MM.1S (cell line): ENCODE data around the gene PXN.

ENCODE experiments used
- DNase-seq: peaks from one replicate; pipeline ENCODE4 v3.0.0-alpha.2; 2015
- H2AFZ ChIP-seq: fragments of 300-600 bp; sonication (generic); 2 replicates; pipeline ENCODE4 v1.6.0; 2016; ENCODE audit warnings: antibody characterized with exemption, low read length
- H3F3A ChIP-seq: fragments of 300-600 bp; sonication (generic); 2 replicates; pipeline ENCODE4 v1.6.1; 2016; ENCODE audit warnings: mild to moderate bottlenecking, antibody characterized with exemption, low read length, moderate library complexity, mixed read lengths; ENCODE audit not compliant: insufficient read depth
- H3K27ac ChIP-seq: fragments of 300-600 bp; sonication (generic); 2 replicates; pipeline ENCODE4 v1.5.1; 2016; ENCODE audit warnings: mild to moderate bottlenecking, low read length
- H3K27me3 ChIP-seq: fragments of 300-600 bp; sonication (generic); replicated peaks from 2 replicates; pipeline ENCODE4 v1.6.0; 2016; ENCODE audit warnings: low read length; ENCODE audit not compliant: insufficient read depth
- H3K36me3 ChIP-seq: fragments of 300-600 bp; sonication (generic); replicated peaks from 2 replicates; pipeline ENCODE4 v1.6.1; 2016; ENCODE audit warnings: mild to moderate bottlenecking, low read length, mixed read lengths; ENCODE audit not compliant: insufficient read depth
- H3K4me1 ChIP-seq: fragments of 300-600 bp; sonication (generic); 2 replicates; pipeline ENCODE4 v1.6.1; 2016; ENCODE audit warnings: low read length, mixed read lengths
- H3K4me2 ChIP-seq: fragments of 300-600 bp; sonication (generic); 2 replicates; pipeline ENCODE4 v1.6.0; 2016; ENCODE audit warnings: low read depth, low read length
- H3K4me3 ChIP-seq: fragments of 300-600 bp; sonication (generic); 2 replicates; pipeline ENCODE4 v1.5.1; 2016; ENCODE audit warnings: low read length, mixed read lengths
- H3K79me2 ChIP-seq: fragments of 300-600 bp; sonication (generic); 2 replicates; pipeline ENCODE4 v1.6.1; 2016; ENCODE audit warnings: mixed run types, low read length, mixed read lengths
- H3K9ac ChIP-seq: fragments of 300-600 bp; sonication (generic); 2 replicates; pipeline ENCODE4 v1.6.1; 2016; ENCODE audit warnings: low read length, mixed read lengths
- H3K9me2 ChIP-seq: fragments of 300-600 bp; sonication (generic); replicated peaks from 2 replicates; pipeline ENCODE4 v1.6.1; 2016; ENCODE audit warnings: mild to moderate bottlenecking, low read length, mixed read lengths; ENCODE audit not compliant: insufficient read depth
- H3K9me3 ChIP-seq: fragments of 300-600 bp; sonication (generic); replicated peaks from 2 replicates; pipeline ENCODE4 v1.6.1; 2016; ENCODE audit warnings: mild to moderate bottlenecking, low read length, mixed read lengths; ENCODE audit not compliant: insufficient read depth
- H4K20me1 ChIP-seq: fragments of 300-600 bp; sonication (generic); 2 replicates; pipeline ENCODE4 v1.6.1; 2016; ENCODE audit warnings: mild to moderate bottlenecking, low read length, moderate library complexity, mixed read lengths; ENCODE audit not compliant: insufficient read depth
- CTCF ChIP-seq: fragments of 300-600 bp; sonication (generic); IDR thresholded peaks from 2 replicates; pipeline ENCODE4 v1.5.1; 2016; ENCODE audit warnings: antibody characterized with exemption, low read length, mixed read lengths
- EZH2 ChIP-seq: fragments of 300-600 bp; sonication (generic); optimal IDR thresholded peaks from 2 replicates; pipeline ENCODE3; 2017; ENCODE audit warnings: low read depth, mild to moderate bottlenecking, antibody characterized with exemption, low read length, mixed read lengths
- EZH2phosphoT487 ChIP-seq: fragments of 300-600 bp; sonication (generic); IDR thresholded peaks from 2 replicates; pipeline ENCODE4 v1.6.1; 2018; ENCODE audit warnings: antibody characterized with exemption, low read length

The PXN gene

GRCh38 chr12:120168337-120168736 lies 97.2 kb downstream of the PXN start:
- Histone ChIP-seq H2AFZ (no peak overlapping the region), H3K27ac (no peak overlapping the region), H3K4me3 (no peak overlapping the region), H4K20me1 (no peaks in the 10 kb centered on the region), H3K9me2 (no peaks in the 10 kb centered on the region), H3K9me3 (no peaks in the 10 kb centered on the region), H3K4me1 (no peaks in the 10 kb centered on the region), H3K9ac (no peak overlapping the region), H3K27me3 (no peaks in the 10 kb centered on the region), H3F3A (no peaks in the 10 kb centered on the region), H3K36me3 (no peaks in the 10 kb centered on the region), H3K79me2 (no peaks in the 10 kb centered on the region), H3K4me2 (no peak overlapping the region)
- no peak for DNase-seq
- TF ChIP-seq CTCF (no peak), EZH2 (no peak), EZH2phosphoT487 (no peak)

- Histone ChIP-seq H3K4me2 (no peak overlapping the region), H3K9me2 (no peaks in the 10 kb centered on the region), H3K4me3 (no peak overlapping the region), H3K79me2 (no peaks in the 10 kb centered on the region), H3K4me1 (no peaks in the 10 kb centered on the region), H3K27me3 (no peaks in the 10 kb centered on the region), H3K36me3 (no peaks in the 10 kb centered on the region), H3F3A (no peaks in the 10 kb centered on the region), H3K9me3 (no peaks in the 10 kb centered on the region), H3K27ac (no peak overlapping the region), H3K9ac (no peak overlapping the region), H2AFZ (no peak overlapping the region), H4K20me1 (no peaks in the 10 kb centered on the region)
- TF ChIP-seq CTCF (no peak), EZH2 (no peak), EZH2phosphoT487 (no peak)
- DNase-seq = no peak
These were observed 97.9 kb downstream of the PXN start for GRCh38 chr12:120167529-120168095.

- H3K27me3 ChIP-seq = no peaks in the 10 kb centered on the region
- no peaks in the 10 kb centered on the region for H3K9me3 ChIP-seq
- no peaks in the 10 kb centered on the region for H3K9me2 ChIP-seq
- no peaks in the 10 kb centered on the region for H3K4me1 ChIP-seq
- TF ChIP-seq EZH2phosphoT487 (no peak), CTCF (no peak), EZH2 (no peak)
- no peak for DNase-seq
- no peaks in the 10 kb centered on the region for H3K79me2 ChIP-seq
- H3K4me2 ChIP-seq = no peak overlapping the region
- H2AFZ ChIP-seq = no peak overlapping the region
- H4K20me1 ChIP-seq = no peaks in the 10 kb centered on the region
- no peaks in the 10 kb centered on the region for H3K36me3 ChIP-seq
- no peak overlapping the region for H3K4me3 ChIP-seq
- H3K9ac ChIP-seq = no peak overlapping the region
- H3K27ac ChIP-seq = no peak overlapping the region
- no peaks in the 10 kb centered on the region for H3F3A ChIP-seq
These were observed 101.2 kb downstream of the PXN start for GRCh38 chr12:120164293-120164692.
